Raji (cell line): ENCODE data around the gene CAPN9.

ENCODE experiments used
- POLR2A ChIP-seq: IDR thresholded peaks from 2 replicates; pipeline ENCODE4 v1.6.1; 2011; ENCODE audit warnings: low read depth, low read length, control low read depth; ENCODE audit not compliant: insufficient read depth

The CAPN9 gene

GRCh38 chr1:230818901-230819300 is 71.7 kb downstream of the CAPN9 start:
- TF ChIP-seq POLR2A = no peak

- no peak for TF ChIP-seq POLR2A
Measured at GRCh38 chr1:230819976-230820375, 72.8 kb downstream of the CAPN9 start.

GRCh38 chr1:230820568-230820967 is 73.4 kb downstream of the CAPN9 start:
- TF ChIP-seq POLR2A = no peak

GRCh38 chr1:230821346-230821745 is 74.2 kb downstream of the CAPN9 start:
- TF ChIP-seq POLR2A = no peak

GRCh38 chr1:230822092-230822581 is 74.9 kb downstream of the CAPN9 start:
- TF ChIP-seq POLR2A = no peak

- no peak for TF ChIP-seq POLR2A
Measured at GRCh38 chr1:230823426-230823825, 76.2 kb downstream of the CAPN9 start.

- no peak for TF ChIP-seq POLR2A
Measured at GRCh38 chr1:230823931-230824381, 76.8 kb downstream of the CAPN9 start.

- no peak for TF ChIP-seq POLR2A
Measured at GRCh38 chr1:230824551-230824918, 77.3 kb downstream of the CAPN9 start.

GRCh38 chr1:230824919-230825721 is 77.9 kb downstream of the CAPN9 start:
- no peak for TF ChIP-seq POLR2A

GRCh38 chr1:230825761-230826160 is 78.6 kb downstream of the CAPN9 start:
- no peak for TF ChIP-seq POLR2A

- TF ChIP-seq POLR2A = no peak
Measured at GRCh38 chr1:230826166-230826875, 79.1 kb downstream of the CAPN9 start.

GRCh38 chr1:230827081-230827681 is 80.0 kb downstream of the CAPN9 start:
- TF ChIP-seq POLR2A = no peak

GRCh38 chr1:230827801-230828200 is 80.6 kb downstream of the CAPN9 start:
- TF ChIP-seq POLR2A = no peak

GRCh38 chr1:230828421-230828820 is 81.2 kb downstream of the CAPN9 start:
- TF ChIP-seq POLR2A = no peak

- no peak for TF ChIP-seq POLR2A
Measured at GRCh38 chr1:230831771-230832170, 84.6 kb downstream of the CAPN9 start.

GRCh38 chr1:230832476-230832875 is 85.3 kb downstream of the CAPN9 start:
- no peak for TF ChIP-seq POLR2A
